GM12872 (cell line): Measurements from ENCODE around the gene IGF2BP3.

Experiments
- CTCF ChIP-seq: IDR thresholded peaks from 3 replicates; pipeline ENCODE4 v1.5.1; 2011; ENCODE audit warnings: low read depth, mild to moderate bottlenecking, low read length, moderate library complexity; ENCODE audit not compliant: insufficient read depth

The IGF2BP3 gene

GRCh38 chr7:23306936-23307521, 163.3 kb downstream of the IGF2BP3 start:
- no peak for TF ChIP-seq CTCF

GRCh38 chr7:23299770-23300300, 170.5 kb downstream of the IGF2BP3 start:
- TF ChIP-seq CTCF, result no peak

- TF ChIP-seq CTCF, result no peak
These were observed 171.2 kb downstream of the IGF2BP3 start, which contains the start of gene MALSU1 for GRCh38 chr7:23298885-23299769. Gene MALSU1, plus strand, starts transcription at chr7:23299339. Its CDS starts 14 bp downstream, at chr7:23299353.

- no peak for TF ChIP-seq CTCF
These were observed 172.0 kb downstream of the IGF2BP3 start for GRCh38 chr7:23298141-23298881.

- TF ChIP-seq CTCF, result no peak
These were observed 174.9 kb downstream of the IGF2BP3 start for GRCh38 chr7:23295401-23295697.

GRCh38 chr7:23294549-23295400, 175.5 kb downstream of the IGF2BP3 start:
- TF ChIP-seq CTCF, result no peak
